ENCODE data around the gene RPS18. TPM values are rescaled to one million over a fixed set of nuclear protein-coding genes. Genes with fewer than 3 reads are reported as not detected.

RPS18 gene
- total and polyA plus RNA-seq, 3 experiments from 2014 or later = 3,797 to 7,106 (median 3,852) TPM

Other genes starting within 250 kb of the RPS18 start
- 10 to 100 TPM; 69.8 to 71.7 TPM for gene HLA-DPA1, start 198.4 kb upstream of the RPS18 start, total RNA-seq
- gene HLA-DPA1, start 198.4 kb upstream of the RPS18 start, polyA plus RNA-seq = 156 TPM
- 10 to 100 TPM; 20.8 to 25.1 TPM for gene HLA-DPB1, start 196.1 kb upstream of the RPS18 start, total RNA-seq
- 178 TPM for gene HLA-DPB1, start 196.1 kb upstream of the RPS18 start, polyA plus RNA-seq
- 1 to 10 TPM in 1 of 2 experiments, under 1 TPM in 1; 0.69 to 1.1 TPM for gene COL11A2, start 79.6 kb upstream of the RPS18 start, total RNA-seq
- not detected for gene COL11A2, start 79.6 kb upstream of the RPS18 start, polyA plus RNA-seq
- gene RXRB, start 71.4 kb upstream of the RPS18 start, total RNA-seq = 10 to 100 TPM; 47.1 to 51.4 TPM
- 8.5 TPM for gene RXRB, start 71.4 kb upstream of the RPS18 start, polyA plus RNA-seq
- 10 to 100 TPM; 63.1 to 63.6 TPM for gene SLC39A7, start 71.2 kb upstream of the RPS18 start, total RNA-seq
- 32.9 TPM for gene SLC39A7, start 71.2 kb upstream of the RPS18 start, polyA plus RNA-seq
- gene HSD17B8, start 67.4 kb upstream of the RPS18 start, total RNA-seq = 10 to 100 TPM; 21.3 to 23.5 TPM
- 50.7 TPM for gene HSD17B8, start 67.4 kb upstream of the RPS18 start, polyA plus RNA-seq
- 10 to 100 TPM; 43.1 to 47.0 TPM for gene RING1, start 63.6 kb upstream of the RPS18 start, total RNA-seq
- gene RING1, start 63.6 kb upstream of the RPS18 start, polyA plus RNA-seq = 10.1 TPM
- 10 to 100 TPM; 57.2 to 58.5 TPM for gene VPS52, start 199 bp upstream of the RPS18 start, total RNA-seq
- 13.4 TPM for gene VPS52, start 199 bp upstream of the RPS18 start, polyA plus RNA-seq
- gene B3GALT4, start 5.0 kb downstream of the RPS18 start, total RNA-seq = 1 to 10 TPM; 6.1 to 7.0 TPM
- gene B3GALT4, start 5.0 kb downstream of the RPS18 start, polyA plus RNA-seq = 35.3 TPM
- 100 to 1,000 TPM; 112 to 117 TPM for gene WDR46, start 17.2 kb downstream of the RPS18 start, total RNA-seq
- 76.0 TPM for gene WDR46, start 17.2 kb downstream of the RPS18 start, polyA plus RNA-seq
- gene PFDN6, start 17.5 kb downstream of the RPS18 start, total RNA-seq = 100 to 1,000 TPM; 118 to 119 TPM
- gene PFDN6, start 17.5 kb downstream of the RPS18 start, polyA plus RNA-seq = 37.4 TPM
- gene RGL2, start 26.9 kb downstream of the RPS18 start, total RNA-seq = 10 to 100 TPM; 20.5 to 22.9 TPM
- gene RGL2, start 26.9 kb downstream of the RPS18 start, polyA plus RNA-seq = 10.4 TPM
- gene TAPBP, start 42.0 kb downstream of the RPS18 start, total RNA-seq = 100 to 1,000 TPM; 211 to 213 TPM
- 500 TPM for gene TAPBP, start 42.0 kb downstream of the RPS18 start, polyA plus RNA-seq
- 1 to 10 TPM; 6.9 to 7.8 TPM for gene ZBTB22, start 45.7 kb downstream of the RPS18 start, total RNA-seq
- gene ZBTB22, start 45.7 kb downstream of the RPS18 start, polyA plus RNA-seq = 12.7 TPM
- 100 to 1,000 TPM in 1 of 2 experiments, 10 to 100 TPM in 1; 88.2 to 106 TPM for gene DAXX, start 50.9 kb downstream of the RPS18 start, total RNA-seq
- 152 TPM for gene DAXX, start 50.9 kb downstream of the RPS18 start, polyA plus RNA-seq
- 10 to 100 TPM; 51.6 to 52.7 TPM for gene KIFC1, start 119.7 kb downstream of the RPS18 start, total RNA-seq
- gene KIFC1, start 119.7 kb downstream of the RPS18 start, polyA plus RNA-seq = 0.39 TPM
- 10 to 100 TPM; 38.5 to 43.3 TPM for gene PHF1, start 138.9 kb downstream of the RPS18 start, total RNA-seq
- gene PHF1, start 138.9 kb downstream of the RPS18 start, polyA plus RNA-seq = 76.5 TPM
- gene CUTA, start 146.0 kb downstream of the RPS18 start, total RNA-seq = 100 to 1,000 TPM; 149 to 164 TPM
- gene CUTA, start 146.0 kb downstream of the RPS18 start, polyA plus RNA-seq = 451 TPM
- gene SYNGAP1, start 148.0 kb downstream of the RPS18 start, total RNA-seq = 10 to 100 TPM; 22.6 to 24.9 TPM
- 1.0 TPM for gene SYNGAP1, start 148.0 kb downstream of the RPS18 start, polyA plus RNA-seq
- 10 to 100 TPM; 16.4 to 16.5 TPM for gene ZBTB9, start 182.5 kb downstream of the RPS18 start, total RNA-seq
- 9.1 TPM for gene ZBTB9, start 182.5 kb downstream of the RPS18 start, polyA plus RNA-seq

Measured in CD8-positive, alpha-beta memory T cell (primary cell).